ENCODE measurements around the gene CASP7. TPM values are rescaled to one million over a fixed set of nuclear protein-coding genes. Genes with fewer than 3 reads are reported as not detected.
A peak's percentile ranks its signal among the peaks of the same experiment; 100 is the strongest.

Gene CASP7
- polyA plus RNA-seq, 2 donors: 8.3 to 11.0 TPM

DNA sequence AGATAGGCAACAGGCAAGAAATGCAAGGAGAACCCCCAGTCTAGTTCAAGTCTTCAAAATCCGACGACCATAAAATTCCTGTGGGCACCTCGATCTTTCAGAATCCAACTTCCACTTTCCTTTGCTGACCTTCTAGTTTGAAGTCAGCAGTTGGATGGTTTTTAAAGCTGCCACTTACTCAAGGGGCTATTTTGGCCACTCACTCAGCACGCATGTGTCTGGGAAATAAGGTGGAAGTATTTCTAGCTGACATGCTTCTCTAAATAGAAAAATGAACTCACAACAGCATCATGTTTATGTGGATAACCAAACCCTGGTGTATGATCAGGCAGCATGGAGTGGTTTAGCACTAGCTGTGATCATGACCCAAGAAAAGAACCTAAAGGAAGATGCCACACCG is 15.8 kb upstream of the CASP7 start, which contains the start of gene NRAP:
Gene NRAP, minus strand, starts transcription at position 134 of the 400 bp plus-strand sequence. CDS start 159 bp downstream, outside the sequence.
- WGBS, 2 donors: 89% methylated on average over 5 of the region's 5 CpGs
- Histone ChIP-seq H3K27ac (ENCODE audit: low read depth in 2 of 2, low read length in 1 of 2) (no peak within 1 kb of the TSS), H3K4me3 (ENCODE audit: low read depth in 1 of 2, low read length in 2 of 2) (no peak within 1 kb of the TSS), H3K4me1 (ENCODE audit: control insufficient read depth in 2 of 2, insufficient read depth in 2 of 2, low read length in 1 of 2) (peaks cover 0 to 3% of the 10 kb centered on the region in 2 donors), H3K36me3 (ENCODE audit: control insufficient read depth in 2 of 2, insufficient read depth in 2 of 2, low read length in 1 of 2) (no peaks in the 10 kb centered on the region), H3K27me3 (ENCODE audit: control insufficient read depth in 1 of 2, insufficient read depth in 2 of 2, low read length in 2 of 2) (no peaks in the 10 kb centered on the region), H3K9me3 (ENCODE audit: control insufficient read depth in 2 of 2, insufficient read depth in 1 of 2, low read depth in 1 of 2, low read length in 1 of 2) (no peaks in the 10 kb centered on the region)

DNA sequence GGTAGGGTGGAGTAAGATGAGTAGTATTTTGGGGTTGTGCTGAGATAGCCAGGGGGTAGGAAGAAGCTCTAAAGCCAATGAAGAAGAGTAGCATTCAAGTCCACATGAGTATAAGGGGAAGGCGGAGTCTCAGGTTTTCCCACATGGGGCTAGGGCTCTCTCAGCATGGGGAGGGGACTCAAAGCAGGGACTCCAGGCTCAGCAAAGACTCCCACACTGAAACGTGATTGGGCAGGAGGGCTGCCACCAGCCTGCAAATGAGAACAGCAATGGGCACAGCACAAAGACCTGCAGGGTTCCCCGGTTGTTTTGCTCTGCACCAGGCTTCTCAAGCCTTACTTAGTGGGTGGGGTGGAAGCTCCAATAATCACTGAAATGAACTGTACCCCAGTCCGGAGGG is 14.4 kb upstream of the CASP7 start:
- Histone ChIP-seq H3K27me3 (ENCODE audit: control insufficient read depth in 1 of 2, insufficient read depth in 2 of 2, low read length in 2 of 2) (no peaks in the 10 kb centered on the region), H3K4me1 (ENCODE audit: control insufficient read depth in 2 of 2, insufficient read depth in 2 of 2, low read length in 1 of 2) (peaks cover 0 to 3% of the 10 kb centered on the region in 2 donors), H3K36me3 (ENCODE audit: control insufficient read depth in 2 of 2, insufficient read depth in 2 of 2, low read length in 1 of 2) (no peaks in the 10 kb centered on the region), H3K27ac (ENCODE audit: low read depth in 2 of 2, low read length in 1 of 2) (no peak overlapping the region), H3K9me3 (ENCODE audit: control insufficient read depth in 2 of 2, insufficient read depth in 1 of 2, low read depth in 1 of 2, low read length in 1 of 2) (no peaks in the 10 kb centered on the region), H3K4me3 (ENCODE audit: low read depth in 1 of 2, low read length in 2 of 2) (no peak overlapping the region)
- 80 to 88% methylated on average over 4 of the region's 4 CpGs for WGBS, 2 donors

DNA sequence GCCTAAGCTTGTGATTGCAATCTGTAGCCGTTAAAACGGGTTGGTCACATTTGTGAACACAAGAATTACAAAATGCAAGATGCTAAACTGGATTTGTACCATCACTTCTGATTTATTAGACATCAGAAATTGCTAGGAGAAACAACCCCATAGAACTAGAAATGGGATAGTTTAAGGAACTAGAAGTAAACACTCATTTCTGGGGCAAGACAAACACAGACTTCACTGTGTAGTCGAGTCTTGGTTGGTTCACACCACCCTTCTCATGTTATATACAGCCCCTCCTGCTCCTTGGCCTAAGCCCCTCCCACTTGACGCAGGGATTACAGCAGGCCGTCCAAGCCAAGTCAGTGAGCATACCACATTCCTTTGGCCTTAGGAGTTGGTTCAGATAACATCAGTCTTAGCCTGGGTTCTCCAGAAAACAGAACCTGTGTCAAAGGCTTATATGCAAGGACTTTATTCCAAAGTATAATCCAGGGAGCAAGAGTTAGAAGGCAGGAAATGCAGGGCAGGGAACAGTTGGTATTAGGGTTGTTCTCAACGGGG is 13.8 kb upstream of the CASP7 start:
- H3K36me3 ChIP-seq (ENCODE audit: control insufficient read depth in 2 of 2, insufficient read depth in 2 of 2, low read length in 1 of 2): no peaks in the 10 kb centered on the region
- peaks cover 0 to under 1% of the 10 kb centered on the region in 2 donors for H3K27me3 ChIP-seq (ENCODE audit: control insufficient read depth in 1 of 2, insufficient read depth in 2 of 2, low read length in 2 of 2)
- no peak overlapping the region for H3K4me3 ChIP-seq (ENCODE audit: low read depth in 1 of 2, low read length in 2 of 2)
- peaks cover 0 to 3% of the 10 kb centered on the region in 2 donors for H3K4me1 ChIP-seq (ENCODE audit: control insufficient read depth in 2 of 2, insufficient read depth in 2 of 2, low read length in 1 of 2)
- H3K9me3 ChIP-seq (ENCODE audit: control insufficient read depth in 2 of 2, insufficient read depth in 1 of 2, low read depth in 1 of 2, low read length in 1 of 2): peaks cover 0 to 2% of the 10 kb centered on the region in 2 donors
- H3K27ac ChIP-seq (ENCODE audit: low read depth in 2 of 2, low read length in 1 of 2): no peak overlapping the region
- WGBS, 2 donors: 57 to 58% methylated on average over 6 of the region's 6 CpGs

- WGBS, 2 donors: 45 to 52% methylated on average over 5 of the region's 5 CpGs
- Histone ChIP-seq H3K9me3 (ENCODE audit: control insufficient read depth in 2 of 2, insufficient read depth in 1 of 2, low read depth in 1 of 2, low read length in 1 of 2) (peaks cover 0 to 2% of the 10 kb centered on the region in 2 donors), H3K27me3 (ENCODE audit: control insufficient read depth in 1 of 2, insufficient read depth in 2 of 2, low read length in 2 of 2) (peaks cover 0 to 3% of the 10 kb centered on the region in 2 donors), H3K4me3 (ENCODE audit: low read depth in 1 of 2, low read length in 2 of 2) (no peak overlapping the region), H3K27ac (ENCODE audit: low read depth in 2 of 2, low read length in 1 of 2) (no peak overlapping the region), H3K4me1 (ENCODE audit: control insufficient read depth in 2 of 2, insufficient read depth in 2 of 2, low read length in 1 of 2) (peaks cover 0 to 3% of the 10 kb centered on the region in 2 donors), H3K36me3 (ENCODE audit: control insufficient read depth in 2 of 2, insufficient read depth in 2 of 2, low read length in 1 of 2) (no peaks in the 10 kb centered on the region)
These were observed 12.9 kb upstream of the CASP7 start for GRCh38 chr10:113666682-113667252.

- Histone ChIP-seq H3K27me3 (ENCODE audit: control insufficient read depth in 1 of 2, insufficient read depth in 2 of 2, low read length in 2 of 2) (no peaks in the 10 kb centered on the region), H3K36me3 (ENCODE audit: control insufficient read depth in 2 of 2, insufficient read depth in 2 of 2, low read length in 1 of 2) (no peaks in the 10 kb centered on the region), H3K27ac (ENCODE audit: low read depth in 2 of 2, low read length in 1 of 2) (peak overlapping the region; percentile 91 to 95), H3K4me3 (ENCODE audit: low read depth in 1 of 2, low read length in 2 of 2) (peak overlapping the region; percentile 80 to 97), H3K4me1 (ENCODE audit: control insufficient read depth in 2 of 2, insufficient read depth in 2 of 2, low read length in 1 of 2) (no peaks in the 10 kb centered on the region), H3K9me3 (ENCODE audit: control insufficient read depth in 2 of 2, insufficient read depth in 1 of 2, low read depth in 1 of 2, low read length in 1 of 2) (no peaks in the 10 kb centered on the region)
- 3% methylated on average over 28 of the region's 28 CpGs for WGBS, 2 donors
These were observed 739 bp downstream of the CASP7 start for GRCh38 chr10:113680190-113681111.

GRCh38 chr10:113681533-113682470 is 2.1 kb downstream of the CASP7 start:
- no peaks in the 10 kb centered on the region for H3K27me3 ChIP-seq (ENCODE audit: control insufficient read depth in 1 of 2, insufficient read depth in 2 of 2, low read length in 2 of 2)
- H3K9me3 ChIP-seq (ENCODE audit: control insufficient read depth in 2 of 2, insufficient read depth in 1 of 2, low read depth in 1 of 2, low read length in 1 of 2): no peaks in the 10 kb centered on the region
- no peaks in the 10 kb centered on the region for H3K4me1 ChIP-seq (ENCODE audit: control insufficient read depth in 2 of 2, insufficient read depth in 2 of 2, low read length in 1 of 2)
- WGBS, 2 donors: 66 to 68% methylated on average over 5 of the region's 5 CpGs
- no peak overlapping the region for H3K4me3 ChIP-seq (ENCODE audit: low read depth in 1 of 2, low read length in 2 of 2)
- H3K27ac ChIP-seq (ENCODE audit: low read depth in 2 of 2, low read length in 1 of 2): peak overlapping the region; percentile 1 to 58
- no peaks in the 10 kb centered on the region for H3K36me3 ChIP-seq (ENCODE audit: control insufficient read depth in 2 of 2, insufficient read depth in 2 of 2, low read length in 1 of 2)

GRCh38 chr10:113683300-113683699 is 3.6 kb downstream of the CASP7 start:
- 85 to 93% methylated on average over 2 of the region's 2 CpGs for WGBS, 2 donors
- Histone ChIP-seq H3K9me3 (ENCODE audit: control insufficient read depth in 2 of 2, insufficient read depth in 1 of 2, low read depth in 1 of 2, low read length in 1 of 2) (no peaks in the 10 kb centered on the region), H3K36me3 (ENCODE audit: control insufficient read depth in 2 of 2, insufficient read depth in 2 of 2, low read length in 1 of 2) (no peaks in the 10 kb centered on the region), H3K4me1 (ENCODE audit: control insufficient read depth in 2 of 2, insufficient read depth in 2 of 2, low read length in 1 of 2) (no peaks in the 10 kb centered on the region), H3K27me3 (ENCODE audit: control insufficient read depth in 1 of 2, insufficient read depth in 2 of 2, low read length in 2 of 2) (no peaks in the 10 kb centered on the region), H3K27ac (ENCODE audit: low read depth in 2 of 2, low read length in 1 of 2) (no peak overlapping the region), H3K4me3 (ENCODE audit: low read depth in 1 of 2, low read length in 2 of 2) (no peak overlapping the region)

- H3K27ac ChIP-seq (ENCODE audit: low read depth in 2 of 2, low read length in 1 of 2): no peak overlapping the region
- no peaks in the 10 kb centered on the region for H3K9me3 ChIP-seq (ENCODE audit: control insufficient read depth in 2 of 2, insufficient read depth in 1 of 2, low read depth in 1 of 2, low read length in 1 of 2)
- no peaks in the 10 kb centered on the region for H3K36me3 ChIP-seq (ENCODE audit: control insufficient read depth in 2 of 2, insufficient read depth in 2 of 2, low read length in 1 of 2)
- H3K27me3 ChIP-seq (ENCODE audit: control insufficient read depth in 1 of 2, insufficient read depth in 2 of 2, low read length in 2 of 2): no peaks in the 10 kb centered on the region
- no peak overlapping the region for H3K4me3 ChIP-seq (ENCODE audit: low read depth in 1 of 2, low read length in 2 of 2)
- 84 to 95% methylated on average over 3 of the region's 3 CpGs for WGBS, 2 donors
- H3K4me1 ChIP-seq (ENCODE audit: control insufficient read depth in 2 of 2, insufficient read depth in 2 of 2, low read length in 1 of 2): no peaks in the 10 kb centered on the region
These were observed 6.3 kb downstream of the CASP7 start for GRCh38 chr10:113686028-113686427.

DNA sequence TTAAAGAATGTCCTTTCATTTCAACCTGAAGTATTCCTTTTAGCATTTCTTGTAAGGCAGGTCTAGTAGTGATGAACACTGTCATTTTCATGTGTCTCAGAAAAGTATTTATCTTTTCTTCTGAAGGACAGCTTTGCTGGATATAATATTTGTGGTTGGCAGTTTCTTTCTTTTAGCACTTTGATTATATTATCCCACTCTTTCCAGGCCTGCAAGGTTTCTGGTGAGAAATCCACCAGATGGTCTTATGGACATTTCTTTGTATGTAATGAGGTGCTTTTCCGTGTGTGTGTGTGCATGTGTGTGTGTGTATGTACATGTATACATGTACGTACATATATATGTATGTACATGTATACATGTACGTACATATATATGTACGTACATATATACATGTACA is 7.3 kb downstream of the CASP7 start:
- Histone ChIP-seq H3K36me3 (ENCODE audit: control insufficient read depth in 2 of 2, insufficient read depth in 2 of 2, low read length in 1 of 2) (no peaks in the 10 kb centered on the region), H3K27me3 (ENCODE audit: control insufficient read depth in 1 of 2, insufficient read depth in 2 of 2, low read length in 2 of 2) (no peaks in the 10 kb centered on the region), H3K9me3 (ENCODE audit: control insufficient read depth in 2 of 2, insufficient read depth in 1 of 2, low read depth in 1 of 2, low read length in 1 of 2) (peaks cover 0 to under 1% of the 10 kb centered on the region in 2 donors), H3K4me1 (ENCODE audit: control insufficient read depth in 2 of 2, insufficient read depth in 2 of 2, low read length in 1 of 2) (no peaks in the 10 kb centered on the region), H3K27ac (ENCODE audit: low read depth in 2 of 2, low read length in 1 of 2) (no peak overlapping the region), H3K4me3 (ENCODE audit: low read depth in 1 of 2, low read length in 2 of 2) (no peak overlapping the region)
- WGBS, 2 donors: 95 to 98% methylated on average over 4 of the region's 4 CpGs
